Adrenal gland (tissue), 12 donors: ENCODE measurements around the gene MKI67. TPM values are rescaled to one million over a fixed set of nuclear protein-coding genes. Genes with fewer than 3 reads are reported as not detected.

Source experiments
- DNase-seq, 7 donors: peaks; one replicate each; pipeline ENCODE4 v3.0.0-alpha.2; 2019 to 2020
- H3K27ac ChIP-seq, 5 donors: fragments of 200-600 bp; sonication (generic) in 4 of 5; 1 replicate in 3 of 5; 2 replicates in 2 of 5; pipeline versions ENCODE4 v1.5.1 to v1.8.0; 2016 to 2020; ENCODE audit warnings: mild to moderate bottlenecking in 1 of 5
- H3K27me3 ChIP-seq: fragments of 200-600 bp; 2 replicates; pipeline ENCODE4 v1.8.0; 2021
- H3K36me3 ChIP-seq, 2 donors: fragments of 200-600 bp; replicated peaks in 1 of 2; 1 replicate in 1 of 2; 2 replicates in 1 of 2; pipeline versions ENCODE4 v1.5.1 to v1.8.0; 2018 to 2022
- H3K4me1 ChIP-seq, 2 donors: fragments of 200-600 bp; replicated peaks in 1 of 2; 1 replicate in 1 of 2; 2 replicates in 1 of 2; pipeline versions ENCODE4 v1.5.1 to v1.8.0; 2018 to 2021
- H3K4me3 ChIP-seq, 4 donors: fragments of 200-600 bp; sonication (generic) in 3 of 4; one replicate each; pipeline ENCODE4 v1.5.1; 2016 to 2018
- H3K9me3 ChIP-seq, 3 donors: fragments of 200-600 bp; sonication (generic) in 1 of 3; replicated peaks in 1 of 3; 1 replicate in 2 of 3; 2 replicates in 1 of 3; pipeline versions ENCODE4 v1.5.1 to v1.8.0; 2016 to 2021
- CTCF ChIP-seq, 6 experiments: fragments of 450-650 bp in 4 of 6; fragments of 200-600 bp in 2 of 6; sonication (generic) in 1 of 6; IDR thresholded peaks; 1 replicate in 5 of 6; 2 replicates in 1 of 6; pipeline versions ENCODE4 v1.5.1 to v1.8.0; 2016 to 2021; ENCODE audit warnings: antibody characterized with exemption in 6 of 6, mild to moderate bottlenecking in 2 of 6, moderate library complexity in 1 of 6
- POLR2A ChIP-seq, 2 donors: fragments of 450-650 bp; IDR thresholded peaks; one replicate each; pipeline ENCODE4 v1.6.1; 2017; ENCODE audit warnings: antibody characterized with exemption in 2 of 2, mild to moderate bottlenecking in 2 of 2, moderate library complexity in 1 of 2
- WGBS, 4 donors: extraction: QIAGEN DNeasy Blood & Tissue Kit in 2 of 4; methylation state at CpG; one replicate each; pipeline versions ENCODE4 v1.1.5 to v1.1.7; 2013 to 2017; 5-methylcytosine and 5-hydroxymethylcytosine counted together
- intact Hi-C, 2 donors: fragments of 100-400 bp; cut with DNase I; formaldehyde crosslinking; loops; one replicate each; pipeline versions ENCODE4 v1.14.1 to v1.15.0; 2022 to 2023
- polyA plus RNA-seq, 3 donors: library from polyadenylated mRNA; stranded (reverse); fragments of 200-250 nt in 2 of 3; fragments of 350-450 nt in 1 of 3; fragmentation: Illumina TruSeq in 1 of 3; extraction: RNeasy Lipid Tissue Mini Kit (QIAGEN cat#74804) in 1 of 3; gene quantifications; one replicate each; pipeline ENCODE4 v1.2.3, GENCODE V29; 2013 to 2014
- total RNA-seq, 9 donors: library from RNA; depleted of rRNA in 4 of 9; stranded (reverse); fragments of >200 nt in 4 of 9; fragments of 120-200 nt in 1 of 9; fragmentation: NEBNext Ultra II Directional in 1 of 9; extraction: Animal tissue kit (Norgen Biotek cat#: 25700) in 1 of 9; gene quantifications; one replicate each; pipeline versions ENCODE4 v1.1.0 to v1.2.4, GENCODE V29; 2013 to 2023
- donor health status: healthy with polysubstance abuse.
- donor health status: Bipolar disorder and iron deficiency.
- donor health status: DM: yes; HTN: yes; CAD: no.
- donor health status: DM: no; HTN: no; CAD: no.
- donor health status: DM: no; HTN: no; CAD: no.
- donor health status: DM: yes; HTN: yes; CAD: no.

The MKI67 gene
- total and polyA plus RNA-seq, 12 donors: 0.30 to 16.8 (median 3.0) TPM

- 56 to 66% (median 60%) methylated on average over 10 to 11 of the region's 11 CpGs for WGBS, 4 donors
- DNase-seq: peak in 6 of 7 donors; percentile 70 to 86 (median 80)
- H3K9me3 ChIP-seq: no peaks in the 10 kb centered on the region
- peak overlapping the region; percentile 56 to 95 (median 73) for H3K27ac ChIP-seq
- intact Hi-C loops: no loop called here
- TF ChIP-seq CTCF (IDR thresholded peaks at IDR 0.05) (no peak), POLR2A (IDR thresholded peaks at IDR 0.05) (no peak)
- H3K36me3 ChIP-seq: peaks cover 0 to 41% of the 10 kb centered on the region in 2 donors
- H3K27me3 ChIP-seq: no peaks in the 10 kb centered on the region
- peaks cover 10 to 31% of the 10 kb centered on the region in 2 donors for H3K4me1 ChIP-seq
- no peak overlapping the region for H3K4me3 ChIP-seq
These were observed 61.9 kb downstream of the MKI67 start for GRCh38 chr10:128064108-128064969.

GRCh38 chr10:128063736-128064107, 62.5 kb downstream of the MKI67 start:
- peak in 1 of 7 donors; percentile 15 for DNase-seq
- no peaks in the 10 kb centered on the region for H3K9me3 ChIP-seq
- H3K4me1 ChIP-seq: peaks cover 10 to 31% of the 10 kb centered on the region in 2 donors
- TF ChIP-seq CTCF (IDR thresholded peaks at IDR 0.05): no peak
- no peak for TF ChIP-seq POLR2A (IDR thresholded peaks at IDR 0.05)
- H3K27ac ChIP-seq: peak overlapping the region; percentile 56 to 95 (median 73)
- no peaks in the 10 kb centered on the region for H3K27me3 ChIP-seq
- H3K4me3 ChIP-seq: no peak overlapping the region
- H3K36me3 ChIP-seq: peaks cover 0 to 38% of the 10 kb centered on the region in 2 donors
- 69 to 74% (median 71%) methylated on average over 2 to 7 of the region's 7 CpGs for WGBS, 4 donors
- intact Hi-C loops: no loop called here

GRCh38 chr10:128062881-128063563, 63.2 kb downstream of the MKI67 start:
- Histone ChIP-seq H3K36me3 (peaks cover 0 to 31% of the 10 kb centered on the region in 2 donors), H3K4me3 (no peak overlapping the region), H3K27me3 (no peaks in the 10 kb centered on the region), H3K4me1 (peaks cover 10 to 31% of the 10 kb centered on the region in 2 donors), H3K27ac (peak overlapping the region; percentile 9 to 95 (median 73)), H3K9me3 (no peaks in the 10 kb centered on the region)
- TF ChIP-seq POLR2A (IDR thresholded peaks at IDR 0.05): no peak
- no peak for TF ChIP-seq CTCF (IDR thresholded peaks at IDR 0.05)
- DNase-seq: peak in 5 of 7 donors; percentile 30 to 72 (median 46)
- intact Hi-C loops: no loop called here
- 57 to 59% (median 58%) methylated on average over 16 to 19 of the region's 19 CpGs for WGBS, 4 donors

- Histone ChIP-seq H3K4me3 (no peak overlapping the region), H3K9me3 (no peaks in the 10 kb centered on the region), H3K4me1 (peaks cover 10 to 31% of the 10 kb centered on the region in 2 donors), H3K27me3 (no peaks in the 10 kb centered on the region), H3K36me3 (peaks cover 0 to 25% of the 10 kb centered on the region in 2 donors), H3K27ac (peak overlapping the region; percentile 9 to 95 (median 48))
- intact Hi-C loops: no loop called here
- WGBS, 4 donors: 54 to 61% (median 55%) methylated on average over 9 to 11 of the region's 11 CpGs
- peak in 3 of 7 donors; percentile 19 to 42 (median 26) for DNase-seq
- no peak for TF ChIP-seq POLR2A (IDR thresholded peaks at IDR 0.05)
- TF ChIP-seq CTCF (IDR thresholded peaks at IDR 0.05): no peak
These were observed 63.8 kb downstream of the MKI67 start for GRCh38 chr10:128062331-128062880.
